ENCODE results near the gene SPTLC3.
A peak's percentile ranks its signal among the peaks of the same experiment; 100 is the strongest.

The SPTLC3 gene

GRCh38 chr20:13205425-13205824, 196.7 kb downstream of the SPTLC3 start:
- no peak for DNase-seq

GRCh38 chr20:13205848-13206434, 197.2 kb downstream of the SPTLC3 start:
- no peak for DNase-seq

GRCh38 chr20:13207016-13207415, 198.2 kb downstream of the SPTLC3 start:
- DNase-seq: no peak

GRCh38 chr20:13211956-13212618, 203.3 kb downstream of the SPTLC3 start:
- DNase-seq: no peak

GRCh38 chr20:13212750-13213149, 204.0 kb downstream of the SPTLC3 start:
- peak; percentile 13 for DNase-seq

GRCh38 chr20:13213335-13213734, 204.6 kb downstream of the SPTLC3 start:
- DNase-seq: no peak

GRCh38 chr20:13216533-13216932, 207.8 kb downstream of the SPTLC3 start:
- no peak for DNase-seq

Data from NK-92 treated with Interleukin-12 subunit alpha and Interleukin-12 subunit beta, amount 100 ng/mL, for 24 hours (cell line).